Epithelial cell of prostate (primary cell): Measurements from ENCODE around the gene SEPTIN10.
"Not testable (repeated sequence)": the region's sequence is repeated elsewhere in the genome, so short reads cannot be mapped to it uniquely, and the experiment has no call there.

Experiments used
- DNase-seq: peaks from one replicate; pipeline ENCODE4 v3.0.0-alpha.2; 2011; ENCODE audit warnings: low read depth, low spot score
- H3K27ac ChIP-seq: fragments of 450-650 bp; 2 replicates; pipeline ENCODE4 v1.5.1; 2017; ENCODE audit warnings: mild to moderate bottlenecking

The SEPTIN10 gene

DNA sequence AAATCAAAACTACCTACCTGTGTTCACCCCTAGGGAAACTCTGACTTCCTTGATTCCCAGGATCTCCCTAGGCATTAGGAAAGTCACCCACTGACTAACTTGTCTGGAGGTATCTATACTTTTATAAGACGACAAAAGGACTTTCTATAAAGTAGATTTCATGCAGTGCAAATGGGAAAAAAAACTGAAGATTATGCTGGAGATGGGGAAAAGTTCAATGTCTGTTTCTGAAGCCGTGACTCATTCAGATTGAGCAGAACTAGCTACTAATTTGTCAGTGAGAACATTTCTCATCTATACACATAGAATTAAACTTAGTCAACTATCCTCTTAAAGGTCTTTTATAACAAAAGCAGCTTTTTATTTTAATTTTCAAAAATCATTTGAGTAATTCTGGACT lies 6.0 kb downstream of the SEPTIN10 start:
- DNase-seq: no peak
- H3K27ac ChIP-seq: peak overlapping the region; percentile 91

- peak; percentile 98 for DNase-seq
Observed at GRCh38 chr2:109604597-109604996, 9.2 kb downstream of the SEPTIN10 start.

DNA sequence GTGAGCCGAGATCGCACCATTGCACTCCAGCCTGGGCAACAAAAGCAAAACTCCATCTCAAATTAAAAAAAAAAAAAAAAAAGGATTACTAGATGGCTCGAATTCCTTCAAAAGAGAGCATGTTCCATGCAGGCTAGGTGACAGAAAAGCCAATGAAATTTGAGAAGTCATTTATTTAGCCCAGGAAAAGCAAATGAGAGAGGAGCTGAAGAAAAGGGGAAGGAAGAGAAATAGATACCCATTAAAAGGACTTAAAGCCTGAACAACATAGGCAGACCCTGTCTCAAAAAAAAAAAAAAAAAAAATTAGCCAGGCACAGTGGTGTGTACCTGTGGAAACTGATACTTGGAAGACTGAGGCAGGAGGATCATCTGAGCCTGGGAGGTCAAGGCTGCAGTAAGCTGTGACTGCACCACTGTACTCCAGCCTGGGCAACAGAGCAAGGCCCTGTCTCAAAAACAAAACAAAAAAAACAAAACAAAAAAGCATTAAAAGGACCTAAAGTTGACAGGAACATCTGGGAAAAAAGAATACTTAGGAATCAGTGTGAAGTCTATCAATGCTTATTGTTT lies 11.1 kb downstream of the SEPTIN10 start:
- no peak for DNase-seq
- H3K27ac ChIP-seq: no peak overlapping the region

More at GRCh38 chr2:109604597-109604996, 9.2 kb downstream of the SEPTIN10 start:
- peak overlapping the region; percentile 91 for H3K27ac ChIP-seq

DNA sequence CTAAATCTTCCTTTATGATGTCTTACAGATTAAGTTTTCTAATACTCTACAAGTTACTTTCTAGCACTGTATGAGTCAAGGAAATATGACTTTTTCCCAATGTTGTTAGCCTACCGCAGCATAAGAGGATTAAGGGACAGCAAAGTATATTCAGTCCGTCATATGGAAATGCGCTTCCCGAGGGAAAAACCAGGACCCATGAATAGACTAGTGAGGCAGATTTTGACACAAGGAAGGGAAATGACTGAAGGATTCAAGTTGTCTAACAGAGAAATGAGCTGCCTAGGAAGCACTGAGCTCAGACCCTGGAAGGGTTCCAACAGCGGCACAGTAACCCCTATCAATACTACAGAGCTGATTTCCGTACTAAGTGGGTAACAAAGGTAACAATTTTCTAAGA lies 12.0 kb downstream of the SEPTIN10 start:
- H3K27ac ChIP-seq: no peak overlapping the region
- no peak for DNase-seq

DNA sequence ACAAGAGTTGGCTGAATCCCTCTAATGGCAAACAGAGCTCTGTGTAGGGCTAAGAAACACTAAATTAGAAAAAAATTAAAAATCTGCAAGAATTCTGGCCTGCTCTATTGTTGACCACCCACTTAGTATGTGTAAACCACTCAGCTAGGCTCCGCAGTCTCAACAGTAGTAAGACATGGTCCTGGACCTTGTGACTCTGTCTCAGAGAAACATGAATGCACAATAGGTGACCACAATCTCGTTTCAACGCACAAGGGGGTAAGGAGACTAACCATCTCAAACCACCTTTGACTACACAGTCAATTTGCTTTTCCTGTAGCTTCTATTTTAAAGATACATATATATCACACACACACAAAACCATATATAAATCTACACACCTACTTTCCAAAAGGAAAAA lies 16.5 kb downstream of the SEPTIN10 start:
- no peak overlapping the region for H3K27ac ChIP-seq
- no peak for DNase-seq

- no peak for DNase-seq
- no peak overlapping the region for H3K27ac ChIP-seq
Observed at GRCh38 chr2:109595644-109596043, 18.1 kb downstream of the SEPTIN10 start.

DNA sequence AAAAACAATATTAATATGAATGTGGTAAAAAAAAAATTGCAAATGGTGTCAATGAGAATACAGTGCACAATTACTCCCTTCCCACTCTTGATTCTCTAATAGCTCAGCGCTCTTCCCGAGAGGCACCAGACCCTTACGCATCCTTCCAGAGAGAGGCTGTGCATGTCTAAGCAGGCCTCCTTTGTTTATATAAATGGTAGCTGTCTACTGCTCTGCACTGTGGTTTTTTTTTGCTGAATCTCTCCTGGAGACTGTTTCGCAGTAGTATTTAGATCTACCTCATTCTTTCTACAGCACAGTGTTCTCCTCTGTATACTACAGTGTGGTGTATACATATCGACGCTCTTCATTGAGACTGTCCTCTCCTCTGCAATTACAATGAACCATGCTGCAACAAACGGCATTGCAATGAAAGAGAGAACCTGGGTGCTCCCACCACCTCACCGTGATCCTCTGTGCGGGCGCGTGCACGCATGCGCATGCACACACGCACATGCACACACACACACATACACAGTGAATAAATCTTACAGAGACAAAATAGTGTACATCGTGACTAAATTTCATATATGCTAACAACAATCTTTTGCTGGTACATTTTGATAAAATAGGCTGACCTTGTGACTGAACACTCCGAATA lies 19.4 kb downstream of the SEPTIN10 start:
- no peak for DNase-seq
- no peak overlapping the region for H3K27ac ChIP-seq

DNA sequence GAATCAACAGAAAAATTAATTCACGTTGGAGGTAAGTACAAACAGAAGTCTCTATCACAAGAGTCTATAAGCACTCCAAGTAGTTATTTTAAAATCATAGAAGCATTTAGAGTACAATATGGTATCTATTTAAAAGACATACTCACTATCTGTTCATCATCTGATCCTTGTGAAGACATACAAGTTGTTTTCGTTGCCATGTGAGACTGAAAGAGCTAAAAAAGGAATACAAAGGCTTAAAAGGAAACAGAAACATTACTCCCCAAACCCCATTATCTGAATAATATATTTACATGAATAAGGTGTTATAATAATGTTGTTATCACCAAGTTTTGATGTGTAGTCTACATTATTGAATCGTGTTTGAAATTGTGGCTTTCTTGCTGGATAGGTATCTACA lies 20.9 kb downstream of the SEPTIN10 start:
- no peak for DNase-seq
- H3K27ac ChIP-seq: no peak overlapping the region

DNA sequence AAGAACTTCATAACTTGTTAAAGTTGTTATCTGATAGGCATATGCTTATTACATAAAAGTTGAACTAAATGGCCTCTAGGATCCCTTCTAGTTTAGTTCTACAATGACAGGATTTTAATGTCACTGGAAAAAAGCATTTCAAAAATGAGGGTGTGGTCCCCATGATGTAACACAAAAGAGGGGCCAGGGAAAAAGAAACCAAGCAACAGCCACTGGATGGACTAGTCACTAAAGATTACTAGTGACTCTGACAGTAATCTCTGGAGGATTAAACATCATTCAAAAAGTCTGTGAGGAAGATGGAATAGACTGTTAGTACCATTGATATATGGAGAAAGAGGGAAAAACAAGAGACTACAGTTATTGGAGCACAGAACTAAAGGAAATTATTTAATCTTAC lies 22.6 kb downstream of the SEPTIN10 start:
- DNase-seq: no peak

GRCh38 chr2:109586687-109587086 lies 27.1 kb downstream of the SEPTIN10 start:
- H3K27ac ChIP-seq: no peak overlapping the region
- DNase-seq: no peak

More for the DNA sequence above, 22.6 kb downstream of the SEPTIN10 start:
- no peak overlapping the region for H3K27ac ChIP-seq

DNA sequence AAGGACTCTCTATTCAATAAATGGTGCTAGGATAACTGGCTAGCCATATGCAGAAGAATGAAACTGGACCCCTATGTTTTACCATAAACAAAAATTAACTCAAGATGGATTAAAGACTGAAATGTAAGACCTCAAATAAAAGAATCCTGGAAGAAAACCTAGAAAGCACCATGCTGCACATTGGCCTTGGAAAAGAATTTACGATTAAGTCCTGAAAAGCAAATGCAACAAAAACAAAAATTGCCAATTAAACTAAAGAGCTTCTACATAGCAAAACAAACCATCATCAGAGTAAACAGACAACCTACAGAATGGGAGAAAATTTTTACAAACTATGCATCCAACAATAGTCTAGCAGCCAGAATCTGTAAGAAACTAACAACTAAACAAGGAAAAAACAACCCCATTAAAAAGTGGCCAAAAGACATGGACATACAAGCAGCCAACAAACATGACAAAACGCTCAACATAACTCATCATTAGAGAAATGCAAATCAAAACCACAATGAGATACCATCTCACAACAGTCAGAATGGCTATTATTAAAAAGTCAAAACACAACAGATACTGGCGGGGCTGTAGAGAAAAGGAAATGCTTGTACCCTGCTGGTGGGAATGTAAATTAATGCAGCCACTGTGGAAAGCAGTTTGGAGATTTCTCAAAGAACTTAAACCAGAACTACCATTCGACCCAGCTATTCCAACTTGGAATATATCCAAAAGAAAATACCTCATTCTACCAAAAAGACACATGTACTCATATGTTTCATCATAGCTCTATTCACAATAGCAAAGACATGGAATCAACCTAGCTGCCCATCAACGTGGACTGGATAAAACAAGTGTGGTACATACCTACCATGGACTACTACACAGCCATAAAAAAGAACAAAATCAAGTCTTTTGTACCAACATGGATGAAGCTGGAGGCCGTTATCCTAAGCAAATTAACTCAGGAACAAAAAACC lies 30.6 kb downstream of the SEPTIN10 start:
- DNase-seq: no peak

DNA sequence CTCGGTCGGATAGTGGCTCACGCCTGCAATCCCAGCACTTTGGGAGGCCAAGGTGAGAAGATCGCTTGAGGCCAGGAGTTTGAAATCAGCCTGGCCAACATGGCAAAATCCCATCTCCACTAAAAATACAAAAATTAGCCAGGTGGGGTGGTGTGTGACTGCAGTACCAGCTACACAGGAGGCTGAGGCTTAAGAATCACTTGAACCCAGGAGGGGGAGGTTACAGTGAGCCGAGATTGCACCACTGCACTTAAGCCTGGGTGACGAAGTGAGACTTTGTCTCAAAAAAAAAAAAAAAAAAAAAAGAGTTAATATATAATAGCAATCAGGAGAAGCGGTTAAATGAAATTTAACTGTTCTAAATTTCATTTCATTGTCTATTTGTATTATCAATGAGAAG lies 36.1 kb downstream of the SEPTIN10 start:
- not testable (repeated sequence) for DNase-seq, H3K27ac ChIP-seq

More for the DNA sequence above, 30.6 kb downstream of the SEPTIN10 start:
- no peak overlapping the region for H3K27ac ChIP-seq

DNA sequence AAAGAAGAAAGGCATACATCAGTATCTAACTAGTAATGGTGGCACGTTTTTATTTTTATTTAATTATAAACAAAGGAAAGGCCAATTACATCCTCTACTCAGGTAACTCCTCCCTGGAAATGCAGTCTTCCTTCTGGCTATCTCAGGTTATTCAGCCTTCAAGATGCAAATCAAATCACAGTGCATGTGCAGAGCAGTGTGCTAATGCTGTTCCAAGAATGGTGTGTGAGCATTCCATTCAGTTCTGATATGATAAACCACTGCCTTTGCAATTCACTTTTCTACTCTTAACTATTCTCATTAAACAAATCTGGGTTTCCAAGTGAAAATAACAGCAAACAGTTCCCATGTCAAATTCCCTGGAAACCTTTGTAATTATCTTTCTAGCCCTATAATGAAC lies 38.4 kb downstream of the SEPTIN10 start:
- H3K27ac ChIP-seq: no peak overlapping the region
- DNase-seq: no peak

- no peak for DNase-seq
- H3K27ac ChIP-seq: peak overlapping the region; percentile 49
Observed at GRCh38 chr2:109563980-109564550, 49.7 kb downstream of the SEPTIN10 start.

DNA sequence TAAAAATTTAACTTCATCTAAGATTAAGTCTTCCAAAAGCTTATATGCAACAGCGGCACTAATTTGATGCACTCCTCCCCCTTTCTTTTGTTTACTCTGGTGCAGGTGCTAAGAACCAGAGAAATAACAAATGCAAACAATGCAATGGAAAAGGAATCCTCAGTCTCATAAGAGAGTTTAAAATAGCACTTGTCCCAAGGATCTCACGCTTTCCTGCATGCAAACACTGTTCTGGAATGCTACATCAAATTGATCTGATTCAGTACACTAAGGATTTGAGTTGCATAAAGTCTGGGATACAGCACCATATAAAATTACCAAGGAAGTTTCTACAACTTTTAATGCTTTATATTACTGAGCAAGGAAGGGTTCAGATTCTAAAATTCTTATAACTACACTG lies 50.5 kb downstream of the SEPTIN10 start:
- peak overlapping the region; percentile 49 for H3K27ac ChIP-seq
- DNase-seq: no peak

DNA sequence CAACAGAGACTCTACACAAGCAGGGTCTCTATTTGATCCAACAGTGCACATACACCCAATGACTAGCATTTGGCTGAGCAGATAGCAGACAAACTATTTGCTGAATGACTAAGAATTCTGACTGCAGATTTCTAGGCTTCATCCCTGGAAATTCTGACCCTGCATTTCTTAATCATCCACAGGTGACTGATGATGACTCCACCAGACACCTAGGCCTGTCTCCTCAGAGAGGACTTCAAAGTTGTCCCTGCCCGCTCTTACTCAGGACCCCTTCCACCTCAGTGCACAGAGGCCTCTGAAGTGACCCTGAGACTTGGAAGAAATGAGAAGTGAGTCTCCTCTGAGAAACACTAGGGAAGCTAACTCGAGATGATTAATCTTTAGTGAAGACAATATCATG lies 51.3 kb downstream of the SEPTIN10 start:
- H3K27ac ChIP-seq: peak overlapping the region; percentile 41
- no peak for DNase-seq

GRCh38 chr2:109560265-109560664 lies 53.5 kb downstream of the SEPTIN10 start:
- peak overlapping the region; percentile 86 for H3K27ac ChIP-seq
- DNase-seq: no peak

DNA sequence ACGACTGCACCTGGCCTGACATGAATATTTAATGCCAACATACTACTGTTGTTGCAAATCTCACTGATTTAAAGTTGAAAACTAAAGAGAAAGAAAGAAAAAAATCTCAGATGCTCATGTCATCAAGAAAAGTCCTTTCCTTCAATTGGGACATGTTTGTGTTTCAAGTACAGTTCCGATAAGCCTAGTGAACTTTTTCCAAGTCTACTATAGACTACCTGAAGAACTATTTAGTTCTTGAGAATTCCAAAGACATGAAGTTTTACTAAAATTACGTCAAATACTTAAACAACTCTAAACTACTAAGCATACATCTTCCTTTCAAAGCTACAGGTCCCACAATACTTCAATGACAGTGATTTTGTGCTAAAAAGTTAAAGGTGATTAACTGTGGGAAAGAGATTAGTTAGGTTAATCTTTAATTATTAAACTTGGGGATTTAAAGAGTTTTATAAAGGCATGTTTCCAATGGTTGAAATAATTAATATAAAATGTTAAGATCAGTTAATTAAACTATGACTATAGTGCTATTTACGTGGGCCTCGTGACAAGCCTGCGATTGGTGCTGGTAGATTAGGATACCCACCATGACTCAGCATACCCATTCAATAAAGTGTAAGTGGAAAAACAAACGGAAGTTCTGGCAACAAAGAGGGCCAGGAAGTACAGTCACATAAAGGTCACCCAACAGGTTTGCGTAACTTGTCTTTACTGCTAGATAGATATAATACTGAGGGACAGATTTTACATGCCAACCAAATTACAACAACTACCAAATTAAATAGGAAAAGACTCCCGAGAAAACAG lies 55.5 kb downstream of the SEPTIN10 start:
- DNase-seq: peak; percentile 75
- peak overlapping the region; percentile 86 for H3K27ac ChIP-seq

GRCh38 chr2:109557309-109557708 lies 56.5 kb downstream of the SEPTIN10 start:
- no peak overlapping the region for H3K27ac ChIP-seq
- no peak for DNase-seq

- no peak for DNase-seq
- no peak overlapping the region for H3K27ac ChIP-seq
Observed at GRCh38 chr2:109555346-109555900, 58.3 kb downstream of the SEPTIN10 start.
